GM21447 (cell line): ENCODE data around the gene PRRG4.
"Not testable (repeated sequence)": the region's sequence is repeated elsewhere in the genome, so short reads cannot be mapped to it uniquely, and the experiment has no call there.

Experiments used
- ATAC-seq: cut with Tn5 transposase; IDR thresholded peaks from one replicate; pipeline ENCODE4 v1.9.1; 2021; ENCODE audit not compliant: unreplicated experiment

PRRG4 gene

DNA sequence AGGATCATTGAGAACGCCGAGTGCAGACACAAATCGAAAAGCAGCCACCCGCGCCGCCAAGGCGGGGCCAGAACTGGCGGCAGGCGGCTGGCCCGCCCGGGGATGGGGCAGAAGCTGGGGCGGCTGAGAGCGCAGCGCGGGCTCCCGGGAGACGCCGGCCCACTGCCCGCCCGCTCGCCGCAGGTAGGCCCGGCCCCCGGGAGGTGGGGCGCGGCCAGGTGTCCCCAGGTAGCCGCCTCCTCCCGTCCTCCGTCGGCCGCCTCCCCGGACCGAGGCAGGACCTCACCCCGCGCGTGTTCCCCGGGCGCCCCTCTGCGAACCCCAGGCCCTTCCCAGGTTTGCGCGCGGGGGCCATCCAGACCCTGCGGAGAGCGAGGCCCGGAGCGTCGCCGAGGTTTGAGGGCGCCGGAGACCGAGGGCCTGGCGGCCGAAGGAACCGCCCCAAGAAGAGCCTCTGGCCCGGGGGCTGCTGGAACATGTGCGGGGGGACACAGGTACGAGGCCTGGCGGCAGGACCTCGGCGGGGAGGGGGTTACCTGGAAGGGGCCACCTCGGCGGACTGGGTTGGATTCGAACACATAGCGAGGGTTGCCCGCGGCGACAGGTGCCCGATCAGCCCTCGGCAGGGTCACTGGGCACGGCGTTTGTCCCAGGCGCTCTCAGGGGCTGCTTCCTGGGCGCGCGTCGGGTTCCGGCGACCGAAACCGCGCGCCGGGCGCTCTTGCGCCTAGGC, at the start of gene PRRG4:
Gene PRRG4 (plus strand): TSS at position 248 of the 733 bp plus-strand sequence. CDS start 603 bp downstream, outside the sequence.
- peak; percentile 75 for ATAC-seq

GRCh38 chr11:32780839-32781238, 48.9 kb upstream of the PRRG4 start:
- not testable (repeated sequence) for ATAC-seq

GRCh38 chr11:32781721-32782120, 48.0 kb upstream of the PRRG4 start:
- ATAC-seq = no peak

DNA sequence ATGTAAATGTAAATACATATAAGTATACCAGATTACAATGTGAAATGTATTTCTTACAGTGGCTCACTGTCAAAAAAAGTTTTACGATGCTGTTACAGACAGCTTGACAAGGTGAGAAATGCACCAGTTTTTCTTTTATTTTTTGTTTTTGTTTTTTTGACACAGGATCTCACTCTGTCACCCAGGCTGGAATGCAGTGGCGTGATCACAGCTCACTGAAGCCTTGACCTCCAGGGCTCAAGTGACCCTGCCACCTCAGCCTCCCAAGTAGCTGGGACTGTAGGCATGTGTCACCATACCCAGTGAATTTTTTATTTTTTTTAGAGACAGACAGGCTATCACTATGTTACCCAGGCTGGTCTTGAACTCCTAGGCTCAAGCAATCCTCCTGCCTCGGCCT, 44.5 kb upstream of the PRRG4 start:
- ATAC-seq = no peak

GRCh38 chr11:32786811-32787210, 42.9 kb upstream of the PRRG4 start:
- no peak for ATAC-seq

- ATAC-seq = no peak
Observed at GRCh38 chr11:32790916-32791315, 38.8 kb upstream of the PRRG4 start.

DNA sequence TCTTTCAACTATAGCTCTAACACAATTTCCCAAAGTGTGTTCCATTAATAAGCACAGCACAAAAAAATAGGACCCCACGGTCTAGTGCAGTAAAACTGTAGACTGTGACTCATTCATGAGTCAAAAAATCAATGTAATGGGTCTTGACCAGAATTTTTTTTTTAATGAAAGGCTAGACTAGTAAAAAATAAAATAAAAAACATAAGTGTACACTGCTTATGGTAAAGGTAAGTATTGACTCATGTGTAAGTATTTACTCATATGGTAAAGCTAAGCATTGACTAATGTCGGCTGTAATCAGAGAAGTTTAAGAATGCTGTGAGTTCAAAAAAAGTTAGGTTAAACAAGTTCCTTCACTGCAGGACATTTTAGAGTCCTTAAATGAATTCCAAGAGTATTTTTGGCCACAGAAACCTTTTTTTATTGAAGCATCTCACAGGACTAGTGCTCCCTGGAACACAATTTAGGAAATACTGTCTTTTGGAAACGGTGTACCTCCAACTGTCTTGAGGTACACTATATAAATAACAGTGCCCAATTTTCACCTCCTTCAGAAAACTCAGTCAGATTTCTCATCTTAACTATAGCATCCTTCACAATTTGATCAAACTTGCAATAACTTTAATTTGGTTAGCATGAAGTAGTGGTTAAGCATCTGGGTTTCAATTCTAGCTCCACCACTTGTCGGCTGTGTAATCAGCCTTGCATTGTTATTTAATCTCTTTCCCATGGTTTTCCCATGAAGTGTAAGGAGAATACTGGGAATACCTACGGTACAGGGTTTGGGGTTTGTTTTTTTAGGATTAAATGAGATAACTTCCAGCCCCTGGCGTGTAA, 37.4 kb upstream of the PRRG4 start:
- no peak for ATAC-seq

- ATAC-seq = peak; percentile 79
Observed at GRCh38 chr11:32792948-32793475, 36.7 kb upstream of the PRRG4 start.

DNA sequence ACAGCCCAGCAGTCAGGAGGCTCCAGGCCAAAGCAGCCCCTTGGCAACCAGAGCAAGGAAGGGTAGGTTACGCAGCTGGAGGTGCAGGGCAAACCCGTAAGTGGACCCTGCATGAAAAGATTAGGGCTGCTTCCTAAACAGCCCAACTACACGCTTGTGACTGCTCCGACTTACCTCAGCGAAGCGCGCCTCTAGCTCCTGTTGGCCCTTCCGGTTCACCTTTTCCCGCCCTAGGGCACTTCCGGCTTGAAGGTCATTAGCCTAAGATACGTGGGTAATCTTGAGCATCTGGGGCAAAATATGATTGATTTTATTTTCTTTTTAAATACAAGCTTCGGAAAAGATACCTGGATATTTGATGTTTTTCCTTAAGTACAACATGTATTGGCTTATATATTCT, 35.3 kb upstream of the PRRG4 start, which contains the start of gene CCDC73:
Gene CCDC73 (minus strand): TSS at position 224 of the 400 bp plus-strand sequence. CDS start 34,419 bp downstream, outside the sequence.
- ATAC-seq = no peak

- ATAC-seq = no peak
Observed at GRCh38 chr11:32796425-32796824, 33.3 kb upstream of the PRRG4 start.

GRCh38 chr11:32809313-32809712, 20.4 kb upstream of the PRRG4 start:
- peak; percentile 99 for ATAC-seq

DNA sequence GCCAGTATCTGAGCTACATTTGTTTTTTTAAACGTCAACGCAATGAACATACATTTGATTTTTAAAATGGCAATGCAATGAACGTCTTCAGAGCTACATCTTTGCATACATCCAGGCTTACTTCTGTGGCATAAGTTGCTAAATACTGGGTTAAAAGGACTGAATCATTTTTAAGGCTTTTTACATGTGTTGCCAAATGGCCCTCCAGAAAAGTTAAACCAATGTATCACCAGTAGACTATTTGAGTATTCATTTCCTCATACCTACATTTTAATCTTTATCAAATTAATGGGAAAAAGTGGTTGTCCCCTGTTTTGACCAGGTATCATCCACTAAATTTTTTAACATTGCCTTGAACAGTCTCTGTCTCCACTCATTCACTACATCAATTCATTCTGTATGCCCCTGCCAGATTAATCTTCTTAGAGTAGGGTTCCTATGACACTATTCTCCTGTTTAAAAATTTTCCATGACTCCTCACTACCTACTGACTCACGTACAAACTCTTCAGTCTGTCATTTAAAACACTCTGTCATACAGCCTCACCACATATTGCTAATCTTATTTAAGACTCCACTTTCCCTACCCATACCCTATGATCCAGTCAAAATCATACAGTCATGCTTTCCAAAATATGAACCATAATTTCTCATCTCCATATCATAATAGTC, 12.4 kb upstream of the PRRG4 start:
- no peak for ATAC-seq

- ATAC-seq = no peak
Observed at GRCh38 chr11:32817852-32818183, 11.9 kb upstream of the PRRG4 start.

DNA sequence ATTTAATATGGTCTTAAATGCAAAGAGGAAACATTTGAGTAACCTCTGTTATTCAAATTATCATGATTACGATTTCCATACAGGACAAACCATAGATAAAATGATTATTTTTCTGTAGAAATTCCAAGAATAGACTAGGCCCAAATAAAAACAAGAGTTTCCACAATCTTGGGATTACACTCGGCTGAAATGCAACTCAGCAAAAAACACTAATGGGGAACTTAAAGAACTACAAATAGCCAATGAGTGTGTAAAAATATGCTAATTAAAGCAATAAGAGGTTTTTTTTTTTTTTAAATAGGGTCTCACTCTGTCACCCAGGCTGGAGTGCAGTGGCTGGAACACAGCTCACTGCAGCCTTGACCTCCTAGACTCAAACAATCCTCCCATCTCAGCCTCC, 10.5 kb upstream of the PRRG4 start:
- no peak for ATAC-seq

- ATAC-seq = no peak
Observed at GRCh38 chr11:32820497-32820896, 9.2 kb upstream of the PRRG4 start.

DNA sequence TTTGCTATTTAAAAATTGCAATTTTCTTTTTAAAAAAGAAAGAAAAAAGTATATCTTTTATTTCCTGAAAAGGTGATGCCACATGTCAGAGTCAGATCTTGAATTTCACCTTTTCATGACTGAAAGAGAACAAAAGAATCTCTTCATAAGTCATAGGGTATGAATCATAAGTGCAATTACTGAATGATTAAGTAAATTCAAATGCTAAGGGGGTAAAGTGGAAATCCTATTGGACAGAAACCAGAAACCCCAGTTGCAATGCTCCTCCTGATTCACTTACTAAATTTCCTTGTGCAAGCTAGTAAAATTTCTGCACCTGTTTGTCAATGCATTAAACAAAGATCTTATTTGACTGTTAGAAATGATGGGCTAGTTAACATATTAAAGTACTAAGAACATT, 8.2 kb upstream of the PRRG4 start:
- peak; percentile 24 for ATAC-seq

DNA sequence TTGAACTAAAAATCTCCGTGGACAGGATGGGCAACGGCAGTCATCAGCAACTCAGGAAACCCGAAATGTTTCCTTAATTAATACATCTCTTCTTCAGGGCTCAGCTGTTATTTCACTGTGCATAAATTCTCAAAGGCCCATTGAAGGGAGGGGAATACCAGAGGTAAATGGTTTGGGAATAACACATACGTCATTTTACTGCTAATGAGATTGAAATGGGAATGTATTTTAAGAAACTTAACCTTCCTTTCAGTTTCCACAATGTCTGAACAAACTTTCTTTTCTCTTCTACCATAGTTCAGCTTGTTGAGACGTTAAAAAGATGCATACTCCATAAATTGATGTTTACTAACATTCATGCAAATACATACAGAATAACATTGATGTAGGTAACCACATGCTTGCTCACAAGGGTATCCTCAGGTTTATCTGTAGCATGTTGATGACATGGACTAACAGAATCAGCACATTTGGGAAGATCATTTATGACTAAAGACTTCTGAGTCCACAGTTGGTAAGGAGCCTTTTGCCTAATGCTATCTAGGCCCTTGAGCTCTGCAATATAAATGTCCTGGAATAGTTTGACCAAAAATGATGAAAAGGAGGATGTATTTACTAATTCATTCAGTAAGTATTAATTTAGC, 7.7 kb upstream of the PRRG4 start:
- peak; percentile 56 for ATAC-seq

GRCh38 chr11:32823617-32824016, 6.1 kb upstream of the PRRG4 start:
- not testable (repeated sequence) for ATAC-seq

GRCh38 chr11:32826113-32826512, 3.6 kb upstream of the PRRG4 start:
- no peak for ATAC-seq

- no peak for ATAC-seq
Observed at GRCh38 chr11:32827276-32827675, 2.5 kb upstream of the PRRG4 start.

DNA sequence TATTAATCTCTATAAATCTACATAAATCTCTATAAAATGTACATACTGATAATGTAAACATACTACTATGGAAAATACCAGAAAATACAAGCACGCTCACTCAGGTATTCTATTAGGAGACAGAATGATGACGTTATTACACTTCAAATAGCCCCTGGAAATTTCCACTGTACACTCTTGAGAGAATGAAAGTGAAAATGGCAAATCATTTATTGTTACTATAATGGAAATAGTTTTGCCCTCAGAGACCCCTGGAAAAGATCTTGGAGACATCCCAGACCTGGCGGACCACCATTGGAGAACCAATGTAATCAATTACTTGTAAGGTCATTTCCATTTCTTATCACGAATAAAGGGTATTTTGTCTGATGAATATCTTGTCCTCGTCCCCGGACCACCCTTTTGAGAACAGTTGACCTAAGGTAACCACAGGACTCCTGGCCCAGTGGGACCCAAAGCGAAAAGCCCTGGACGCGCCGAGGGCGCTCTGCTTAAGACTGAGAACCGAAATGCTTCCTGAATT, 509 bp upstream of the PRRG4 start:
- peak; percentile 43 for ATAC-seq
